ENCODE measurements around the gene BCKDHB. TPM values are rescaled to one million over a fixed set of nuclear protein-coding genes. Genes with fewer than 3 reads are reported as not detected.
"Not testable (repeated sequence)": the region's sequence is repeated elsewhere in the genome, so short reads cannot be mapped to it uniquely, and the experiment has no call there.

The BCKDHB gene
- 11.8 and 15.0 TPM in 2 replicates for polyA plus RNA-seq (2011; rRNA removed)
- 4.5 and 5.6 TPM in 2 replicates for polyA plus RNA-seq (2012; cell fraction: cytosol; rRNA removed)
- 2.2 and 4.1 TPM in 2 replicates for polyA plus RNA-seq (2012; cell fraction: nucleus; rRNA removed)
- 6.4 to 7.7 TPM (median 7.4 TPM) in 3 replicates for polyA plus RNA-seq (2017; fragmentation: RNase III; extraction: RNeasy Plus Mini Kit Qiagen cat#74134 plus additional on column Dnase treatment)
- 4.2 and 5.4 TPM in 2 replicates for polyA minus RNA-seq (2011; rRNA and poly(A)+ RNA removed)

DNA sequence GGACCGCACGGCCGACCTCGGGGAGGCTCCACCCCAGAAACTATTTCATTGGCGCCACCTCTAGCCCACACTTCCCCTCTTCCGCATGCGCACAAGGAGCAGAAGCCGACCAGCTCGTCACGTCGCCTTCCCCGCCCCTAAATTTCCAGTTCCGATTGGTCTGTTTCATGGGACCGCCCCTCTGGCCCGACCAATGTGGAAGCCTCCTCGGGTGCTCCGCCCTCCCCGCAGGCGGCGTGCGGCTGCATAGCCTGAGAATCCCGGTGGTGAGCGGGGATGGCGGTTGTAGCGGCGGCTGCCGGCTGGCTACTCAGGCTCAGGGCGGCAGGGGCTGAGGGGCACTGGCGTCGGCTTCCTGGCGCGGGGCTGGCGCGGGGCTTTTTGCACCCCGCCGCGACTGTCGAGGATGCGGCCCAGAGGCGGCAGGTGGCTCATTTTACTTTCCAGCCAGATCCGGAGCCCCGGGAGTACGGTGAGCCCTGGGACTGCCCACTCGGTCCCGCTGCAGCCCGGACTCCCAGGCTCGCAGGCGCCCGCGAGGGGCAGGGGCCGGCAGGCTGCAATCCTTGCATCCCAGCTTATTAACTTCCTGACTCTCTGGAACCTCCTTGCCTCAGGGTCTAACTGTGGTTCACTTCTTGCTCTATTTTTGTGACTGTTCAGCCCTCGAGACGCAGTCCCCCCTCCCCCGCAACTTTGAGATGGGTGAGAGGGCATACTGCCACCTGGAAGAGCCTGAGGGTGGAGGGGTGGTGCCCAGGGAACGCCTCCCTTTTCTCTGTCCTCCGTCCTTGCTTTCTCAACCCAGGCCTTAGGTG is at the start of gene BCKDHB:
Gene BCKDHB (plus strand): TSS at position 254 of the 818 bp plus-strand sequence. CDS start 23 bp downstream, at position 277.
- ChIA-PET POLR2A (interaction anchor here (0.6 to 1.4 kb wide), 8 partner anchors 8 to 350 kb away, joined by 3 to 6 read pairs (median 4); no protein-coding TSS in a partner anchor), CTCF (interaction anchor here (0.7 to 1.1 kb wide), 3 partner anchors 12 to 330 kb away, joined by 3 to 4 read pairs (median 3); no protein-coding TSS in a partner anchor)
- peak within 1 kb of the TSS; percentile 71 to 87 for H3K27ac ChIP-seq
- peak within 1 kb of the TSS; percentile 76 for H3K4me2 ChIP-seq
- no peaks in the 10 kb centered on the region for H3K9me3 ChIP-seq
- peak; percentile 99 to 100 for ATAC-seq
- 1% methylated on average over 15 of the region's 56 CpGs for WGBS (ENCODE audit: missing lambda C conversion rate)
- peaks cover 10% of the 10 kb centered on the region; the same call in 1 of the 3 replicates for H3K4me1 ChIP-seq
- peak within 1 kb of the TSS; percentile 76 for H3K4me3 ChIP-seq
- peak; percentile 77 to 96 for DNase-seq (ENCODE audit: low read depth in 1 of 2, low spot score in 1 of 2)
- TF ChIP-seq RFX5 (IDR thresholded peaks at IDR 0.05) = 0 out of 2 replicates have a peak, but pooled peaks have one; percentile 28
- TF ChIP-seq, protein P1, sequence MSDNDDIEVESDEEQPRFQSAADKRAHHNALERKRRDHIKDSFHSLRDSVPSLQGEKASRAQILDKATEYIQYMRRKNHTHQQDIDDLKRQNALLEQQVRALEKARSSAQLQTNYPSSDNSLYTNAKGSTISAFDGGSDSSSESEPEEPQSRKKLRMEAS (IDR thresholded peaks at IDR 0.05) = peak; percentile 54; the same call in 1 of the 2 replicates
- TF ChIP-seq CHD2 (IDR thresholded peaks at IDR 0.05; ENCODE audit: low read length, partially characterized antibody) = no peak
- no peak for TF ChIP-seq JUNB (IDR thresholded peaks at IDR 0.05)
- TF ChIP-seq, protein P2, sequence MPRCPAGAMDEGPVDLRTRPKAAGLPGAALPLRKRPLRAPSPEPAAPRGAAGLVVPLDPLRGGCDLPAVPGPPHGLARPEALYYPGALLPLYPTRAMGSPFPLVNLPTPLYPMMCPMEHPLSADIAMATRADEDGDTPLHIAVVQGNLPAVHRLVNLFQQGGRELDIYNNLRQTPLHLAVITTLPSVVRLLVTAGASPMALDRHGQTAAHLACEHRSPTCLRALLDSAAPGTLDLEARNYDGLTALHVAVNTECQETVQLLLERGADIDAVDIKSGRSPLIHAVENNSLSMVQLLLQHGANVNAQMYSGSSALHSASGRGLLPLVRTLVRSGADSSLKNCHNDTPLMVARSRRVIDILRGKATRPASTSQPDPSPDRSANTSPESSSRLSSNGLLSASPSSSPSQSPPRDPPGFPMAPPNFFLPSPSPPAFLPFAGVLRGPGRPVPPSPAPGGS (IDR thresholded peaks at IDR 0.05) = peak; percentile 58; the same call in 1 of the 3 replicates
- TF ChIP-seq POLR2AphosphoS2 (conservative IDR thresholded peaks at IDR 0.05; ENCODE audit: low read length) = no peak
- peak; percentile 12; the same call in 1 of the 2 replicates for TF ChIP-seq PHF8 (IDR thresholded peaks at IDR 0.05; ENCODE audit: borderline replicate concordance, low read depth)
- no peak for TF ChIP-seq FOSB (CRISPR knock-in tag; IDR thresholded peaks at IDR 0.05)
- no peak for TF ChIP-seq NPAS2 (CRISPR knock-in tag; IDR thresholded peaks at IDR 0.05; ENCODE audit: borderline replicate concordance)
- TF ChIP-seq ZNF302 (CRISPR knock-in tag; IDR thresholded peaks at IDR 0.05) = no peak
- no peak for TF ChIP-seq RNF2 (IDR thresholded peaks at IDR 0.05; ENCODE audit: borderline replicate concordance, low read depth)
- peak; percentile 36 to 48; a peak in 1 of 5 replicates for TF ChIP-seq JUN (IDR thresholded peaks at IDR 0.05)
- FAIRE-seq = no peak

DNA sequence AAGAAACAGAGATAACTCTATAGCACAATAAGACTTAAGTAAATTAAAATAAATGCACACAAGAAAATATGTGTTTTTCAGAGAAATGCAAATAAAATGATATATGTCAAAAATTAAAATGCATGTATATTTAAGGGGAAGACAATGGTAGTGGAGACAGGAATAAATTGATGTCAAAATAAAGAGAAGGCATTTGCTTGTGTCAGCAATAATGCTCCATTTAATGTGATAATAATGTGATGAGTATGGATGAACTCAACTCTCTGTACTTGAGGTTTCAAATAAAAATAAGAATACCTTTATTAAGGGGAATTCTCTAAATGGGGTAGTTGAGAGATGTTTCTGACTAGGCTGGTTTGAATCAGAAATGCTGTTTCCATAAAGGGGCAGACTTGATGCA is 45.7 kb upstream of the BCKDHB start:
- POLR2A ChIA-PET = no interaction called here
- FAIRE-seq = no peak

DNA sequence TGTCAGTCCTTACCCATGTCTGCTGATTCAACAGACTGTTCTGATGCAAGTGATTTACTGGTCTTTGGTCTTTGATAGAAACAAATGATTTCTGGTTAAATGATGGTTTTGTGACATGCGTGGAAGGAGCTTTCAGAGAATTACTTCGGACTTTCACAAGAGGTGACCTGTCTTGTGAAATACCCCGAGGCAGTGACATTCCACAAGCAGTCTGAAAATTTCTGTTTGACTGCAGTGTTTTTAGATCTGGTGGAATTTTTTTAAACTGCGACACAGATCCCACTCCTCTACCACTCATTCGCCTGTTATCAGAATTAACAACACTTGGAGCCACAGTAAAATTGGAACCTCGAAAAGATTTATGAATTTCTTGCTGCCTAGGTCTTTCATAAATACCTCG is 38.3 kb upstream of the BCKDHB start:
- DNase-seq (ENCODE audit: low read depth in 1 of 2, low spot score in 1 of 2); CTCF ChIA-PET; FAIRE-seq; H3K4me2 ChIP-seq; H3K9me3 ChIP-seq; POLR2A ChIA-PET; H3K27ac ChIP-seq; ATAC-seq; H3K4me3 ChIP-seq; H3K4me1 ChIP-seq: not testable (repeated sequence)
- 53% methylated on average over 7 of the region's 7 CpGs for WGBS (ENCODE audit: missing lambda C conversion rate)

More for the DNA sequence above, 45.7 kb upstream of the BCKDHB start:
- Histone ChIP-seq H3K4me1 (no peaks in the 10 kb centered on the region), H3K9me3 (no peaks in the 10 kb centered on the region), H3K27ac (no peak overlapping the region), H3K4me2 (no peak overlapping the region), H3K4me3 (no peak overlapping the region)
- CTCF ChIA-PET = no interaction called here
- no peak for DNase-seq (ENCODE audit: low read depth in 1 of 2, low spot score in 1 of 2)
- no peak for ATAC-seq
- peak; percentile 73 for TF ChIP-seq MAFK (IDR thresholded peaks at IDR 0.05; ENCODE audit: partially characterized antibody)
- TF ChIP-seq JUNB (IDR thresholded peaks at IDR 0.05) = no peak
- no peak for TF ChIP-seq HEYL (CRISPR knock-in tag; IDR thresholded peaks at IDR 0.05)

DNA sequence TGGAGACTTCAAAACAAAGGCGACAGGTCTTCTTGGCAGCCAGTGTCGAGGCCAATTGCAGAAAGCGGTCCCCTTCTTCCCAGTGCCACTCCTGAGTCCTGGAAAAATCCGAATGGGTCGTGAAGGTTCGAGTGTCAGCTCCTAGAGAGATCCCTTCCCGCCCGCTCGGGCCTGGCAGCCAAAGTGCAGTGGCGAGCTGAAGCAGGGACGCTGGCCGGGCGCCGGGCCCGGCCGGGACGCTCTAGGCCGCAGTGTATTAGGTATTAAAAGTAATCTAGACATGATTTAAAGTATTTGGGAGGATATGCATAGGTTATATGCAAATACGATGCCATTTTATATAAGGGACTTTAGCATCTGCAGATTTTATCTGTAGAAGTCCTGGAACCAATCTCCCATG is 36.0 kb upstream of the BCKDHB start:
- H3K4me3 ChIP-seq; H3K9me3 ChIP-seq; H3K27ac ChIP-seq; DNase-seq (ENCODE audit: low read depth in 1 of 2, low spot score in 1 of 2); POLR2A ChIA-PET; H3K4me2 ChIP-seq; CTCF ChIA-PET; FAIRE-seq; H3K4me1 ChIP-seq: not testable (repeated sequence)
- ATAC-seq = 0 out of 6 replicates have a peak, but pooled peaks of 1 of the 2 experiments have one; percentile 56
- 86% methylated on average over 14 of the region's 19 CpGs for WGBS (ENCODE audit: missing lambda C conversion rate)

Measured in A549 (cell line).